GM21390 (cell line): Measurements from ENCODE around the gene HIPK2.

Source experiments
- ATAC-seq: cut with Tn5 transposase; IDR thresholded peaks from one replicate; pipeline ENCODE4 v1.9.1; 2021; ENCODE audit not compliant: unreplicated experiment

The HIPK2 gene

DNA sequence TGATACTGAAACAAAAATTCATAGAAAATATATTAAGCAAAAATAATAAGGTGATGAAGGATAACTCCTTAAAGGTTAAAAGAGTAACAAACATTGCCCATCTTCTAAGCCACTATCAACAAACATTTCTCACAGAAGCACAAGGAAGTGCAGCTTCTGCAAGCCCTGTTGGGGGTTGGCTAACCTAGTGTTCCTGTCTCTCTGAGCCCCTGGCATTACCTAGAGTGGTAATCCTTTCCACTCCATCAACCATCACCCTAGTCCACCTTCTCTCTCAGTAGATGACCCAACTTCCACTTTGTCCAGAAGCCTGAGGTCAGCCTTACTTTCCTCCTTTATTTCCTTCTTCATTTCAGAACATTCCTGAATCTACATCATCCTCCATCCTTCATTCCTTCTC, 59.7 kb downstream of the HIPK2 start:
- no peak for ATAC-seq

DNA sequence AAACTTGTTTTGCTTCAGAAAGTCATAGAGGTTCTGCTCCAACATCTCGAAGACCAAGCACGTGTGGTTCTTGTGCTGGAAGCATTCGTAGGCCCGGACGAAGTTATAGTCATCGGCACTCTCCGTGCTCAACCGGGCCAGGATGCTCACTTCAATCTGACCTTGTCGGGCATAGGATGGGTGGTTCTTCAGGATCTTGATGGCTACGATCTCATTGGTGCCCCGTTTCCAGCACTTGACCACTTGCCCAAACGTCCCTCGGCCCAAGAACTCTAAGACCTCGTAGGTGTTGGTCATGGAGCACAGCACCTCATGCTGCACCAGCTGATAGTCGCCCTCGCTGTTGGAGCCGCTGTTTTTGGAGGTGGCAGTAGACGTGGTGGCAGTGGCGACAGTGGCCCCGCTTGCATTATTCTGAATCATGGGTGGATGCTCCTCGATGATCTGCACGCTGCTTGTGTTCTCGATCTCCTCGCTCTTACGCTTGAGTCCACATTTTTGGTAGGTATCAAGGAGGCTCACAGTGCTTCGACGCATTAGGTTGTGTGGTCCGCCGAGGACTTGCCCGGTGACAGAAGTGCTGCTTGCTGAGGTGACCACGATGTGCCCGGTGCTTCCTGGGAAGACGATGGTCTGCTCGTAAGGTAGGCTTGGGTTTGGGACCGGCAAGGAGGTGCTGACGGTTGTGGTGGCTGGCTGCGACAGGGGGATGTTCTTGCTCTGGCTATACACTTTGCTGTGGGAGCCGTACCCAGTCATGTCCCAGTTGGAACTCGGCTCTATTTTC, 61.4 kb downstream of the HIPK2 start:
- no peak for ATAC-seq

DNA sequence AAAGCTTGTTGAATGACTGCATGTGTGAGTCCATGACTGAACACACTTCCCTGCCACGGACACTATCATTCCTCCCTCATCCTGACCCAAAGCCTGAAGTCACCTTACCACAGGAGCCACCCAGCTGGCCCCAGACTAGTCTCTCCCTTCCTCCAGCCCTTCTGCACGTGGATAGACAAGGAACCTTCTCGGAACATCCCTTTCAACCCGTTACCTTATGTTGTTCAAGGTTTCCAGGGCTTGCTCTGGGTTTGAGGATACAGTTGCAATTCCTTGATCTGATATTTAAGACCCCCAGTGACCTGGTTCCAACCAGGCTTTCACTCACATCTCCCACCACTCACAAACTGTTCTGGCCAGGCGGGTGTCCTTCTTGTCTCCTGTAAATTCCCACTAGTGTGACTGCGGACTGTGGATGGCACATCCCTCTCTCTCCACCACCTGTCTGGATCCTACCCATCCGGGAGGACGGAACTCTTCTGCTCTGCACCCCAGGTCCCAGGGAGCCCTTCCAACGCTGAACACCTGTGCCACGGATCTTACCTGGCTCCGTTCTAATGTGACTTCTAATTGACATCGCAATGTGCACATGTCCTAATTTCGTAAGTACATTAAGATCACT, 62.5 kb downstream of the HIPK2 start:
- ATAC-seq: no peak

DNA sequence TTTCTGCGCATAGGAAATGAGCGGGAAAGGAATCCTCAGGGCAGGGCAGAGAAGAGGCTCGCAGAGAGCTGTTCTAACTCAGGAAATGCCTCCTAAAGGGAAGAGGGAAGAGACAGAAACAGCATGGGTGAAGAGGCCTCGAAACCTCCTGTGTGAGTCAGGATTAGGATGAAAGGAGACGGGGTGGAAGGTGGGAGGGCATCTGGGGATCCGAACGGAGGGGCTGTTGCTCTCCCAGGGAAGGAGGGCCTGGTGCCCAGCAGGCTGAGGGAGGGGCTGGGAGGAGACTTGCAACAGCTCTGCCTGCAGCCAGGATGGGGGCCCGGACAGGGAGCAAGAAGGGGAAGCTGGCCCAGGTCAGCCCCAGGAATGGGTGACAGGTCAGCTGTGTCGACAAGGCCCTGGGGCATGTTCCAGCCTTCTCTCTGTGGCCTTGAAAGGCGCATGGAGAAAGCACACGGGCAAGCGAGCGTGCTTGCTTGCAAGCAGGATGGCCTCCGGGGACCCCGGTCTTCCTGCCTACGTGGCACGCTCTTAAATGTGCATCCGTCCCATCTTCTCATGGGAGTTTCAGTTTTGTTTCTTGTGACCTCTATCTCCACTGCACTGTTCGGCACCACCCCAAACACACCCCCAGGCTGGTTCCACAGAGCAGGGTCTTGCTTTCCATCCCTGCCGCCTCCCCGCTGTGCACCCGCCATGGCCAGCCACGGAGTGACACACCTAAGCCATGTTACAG, 63.5 kb downstream of the HIPK2 start:
- ATAC-seq: peak; percentile 99

DNA sequence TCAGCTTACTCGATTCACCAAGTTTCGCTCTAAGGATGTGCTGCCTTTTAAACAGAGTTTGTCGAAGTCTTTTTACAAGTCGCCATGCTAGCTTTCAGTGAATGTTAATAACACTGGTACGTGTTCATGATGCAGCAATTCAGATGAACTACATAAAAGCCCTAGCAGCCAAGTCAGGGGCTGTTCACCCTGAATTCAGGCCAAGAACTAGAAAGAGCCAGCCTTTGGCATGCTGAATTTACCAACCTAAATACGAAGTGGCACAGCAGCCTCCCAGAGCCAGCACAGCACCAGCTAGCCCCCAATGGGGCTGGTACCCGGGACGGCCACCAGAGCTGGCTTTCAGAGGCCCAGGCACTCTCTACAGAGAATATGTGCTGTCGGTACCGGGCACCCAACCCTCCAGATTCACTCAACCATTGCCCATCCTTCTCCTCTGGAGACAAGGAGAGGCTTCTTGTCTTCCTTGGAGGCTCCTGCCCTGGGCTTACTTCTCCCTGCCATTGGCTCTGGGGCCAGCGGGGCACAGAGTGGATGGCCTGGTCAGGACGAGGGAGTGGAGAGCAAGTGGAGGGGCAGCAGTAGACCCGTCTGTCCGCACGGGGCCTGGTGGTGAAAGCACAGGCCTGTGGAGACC, 64.2 kb downstream of the HIPK2 start:
- no peak for ATAC-seq

DNA sequence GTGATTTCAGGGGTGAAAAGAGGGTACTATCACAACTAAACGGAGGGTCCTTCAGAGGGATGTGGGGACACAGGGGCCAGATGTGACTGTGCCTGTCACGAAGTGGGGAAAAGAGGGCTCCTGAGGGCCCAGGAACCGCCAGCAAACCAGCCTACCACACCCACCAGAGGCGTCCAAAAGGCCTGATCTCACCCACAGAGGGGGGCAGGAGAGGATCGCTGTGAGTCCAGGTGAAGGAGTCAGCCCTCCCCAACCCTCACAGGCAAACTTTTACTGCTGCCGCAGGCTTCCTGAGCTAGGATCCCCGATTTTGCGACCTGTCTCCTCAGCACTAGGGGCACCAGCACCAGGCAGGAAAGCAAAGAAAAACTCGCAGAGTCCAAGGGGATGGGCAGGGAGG, 64.7 kb downstream of the HIPK2 start:
- ATAC-seq: no peak

DNA sequence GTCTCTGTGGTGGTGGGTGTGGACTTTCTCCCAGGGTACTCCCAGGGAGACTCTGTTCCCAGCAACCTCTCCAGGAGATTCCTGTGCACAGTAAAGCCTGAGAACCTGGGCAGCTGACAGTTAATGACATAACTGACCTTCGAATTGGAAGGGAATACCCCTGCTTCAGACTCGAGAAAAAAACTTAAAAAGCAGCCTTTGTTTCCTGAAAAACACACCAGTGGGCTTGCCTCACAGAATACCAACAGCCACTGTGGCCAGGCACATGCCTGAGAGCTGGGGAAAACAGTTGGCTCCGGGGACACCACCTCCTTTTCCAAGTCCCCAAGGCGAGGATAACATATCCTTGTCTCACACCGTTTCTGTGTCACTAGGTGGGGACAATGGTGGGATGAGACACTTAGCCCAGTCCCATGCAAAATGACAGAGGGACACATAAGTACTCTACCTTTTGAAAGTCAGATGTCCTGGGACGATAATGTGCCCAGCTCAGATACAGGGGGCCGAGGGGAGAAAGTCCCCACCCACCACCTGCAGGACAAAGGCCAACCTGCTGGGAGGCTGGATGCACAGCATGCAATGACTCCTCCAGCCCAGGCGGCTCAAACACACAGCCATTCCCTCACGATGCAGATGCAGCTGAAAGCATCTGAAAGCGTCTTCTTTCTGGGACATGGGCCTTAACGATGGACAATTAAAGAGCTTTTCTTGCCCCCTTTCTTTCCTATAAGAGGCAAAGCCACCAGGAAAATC, 65.6 kb downstream of the HIPK2 start:
- no peak for ATAC-seq

DNA sequence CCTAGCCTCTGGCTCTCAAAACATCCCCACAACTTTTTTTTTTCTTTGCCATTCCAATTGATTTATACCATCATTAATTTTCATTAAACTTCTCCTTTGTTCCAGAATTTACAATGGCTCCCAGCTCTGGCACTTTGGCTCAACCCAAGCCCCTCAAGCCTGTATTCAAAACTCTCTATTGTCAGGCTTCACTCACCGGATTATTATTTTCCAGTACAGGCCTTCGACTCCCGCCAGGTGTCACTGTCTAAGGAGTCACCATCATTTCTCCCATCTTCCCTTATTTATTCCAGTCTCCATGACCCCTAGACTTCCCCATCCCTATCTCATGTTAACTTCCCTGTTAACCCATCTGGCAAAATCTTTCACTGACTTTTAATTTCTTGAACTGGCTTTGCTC, 67.8 kb downstream of the HIPK2 start:
- no peak for ATAC-seq

DNA sequence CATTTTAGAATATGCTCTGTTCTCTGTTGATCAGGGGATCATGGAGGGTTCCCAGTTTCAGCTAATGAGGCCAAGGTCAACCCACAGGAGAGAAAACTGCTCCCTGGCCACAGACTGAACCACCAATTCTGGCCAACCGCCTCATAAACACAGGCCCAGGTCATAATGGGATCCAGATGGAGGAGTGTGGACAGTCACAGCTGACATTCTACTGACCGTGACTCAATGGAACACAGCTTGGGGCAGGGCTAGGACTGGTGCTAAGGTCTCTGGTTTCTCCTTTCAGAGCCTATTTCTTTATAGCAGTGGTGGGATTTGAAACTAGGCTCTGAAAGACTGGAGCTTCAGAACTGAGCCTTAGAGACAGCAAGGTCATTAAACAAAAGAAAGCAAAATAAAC, 68.3 kb downstream of the HIPK2 start:
- ATAC-seq: no peak

DNA sequence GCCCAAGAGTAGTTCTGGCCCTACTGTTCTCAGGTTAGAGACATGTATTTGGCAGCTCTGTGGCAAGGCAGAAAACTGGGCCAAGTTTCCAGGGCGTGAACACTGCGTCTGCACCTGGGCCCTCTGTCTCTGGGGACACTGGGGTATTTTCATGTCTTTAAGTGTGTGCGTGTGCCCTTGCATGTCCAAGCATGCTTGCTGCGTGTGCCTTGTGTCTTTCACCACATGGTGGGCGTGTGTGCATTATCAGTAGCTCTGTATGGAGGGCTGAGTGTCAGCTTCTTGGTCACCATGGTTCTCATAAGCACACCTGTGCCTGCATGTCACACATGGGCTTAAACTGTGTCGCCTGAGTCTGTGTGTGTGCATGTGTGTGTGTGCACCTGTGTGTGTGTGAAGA, 69.3 kb downstream of the HIPK2 start:
- peak; percentile 74 for ATAC-seq

DNA sequence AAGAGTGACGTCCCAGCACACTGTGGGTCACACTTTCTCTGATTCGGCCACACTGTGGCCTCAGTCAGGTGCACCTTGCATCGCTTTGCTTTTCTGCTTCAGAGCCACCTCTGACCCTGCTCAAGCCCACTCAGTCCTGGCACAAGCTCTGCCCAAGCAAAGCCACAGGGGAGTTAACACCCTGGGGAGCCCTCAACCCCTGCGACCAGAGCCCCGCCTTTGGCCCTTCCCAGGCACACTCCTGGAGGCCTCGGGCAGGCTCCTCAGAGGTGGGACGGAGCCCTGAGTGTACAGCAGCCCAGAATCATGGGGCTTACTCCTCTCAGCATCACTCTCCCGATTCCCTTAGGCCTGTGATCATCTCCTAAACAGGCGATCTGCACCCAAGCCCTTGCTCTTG, 71.0 kb downstream of the HIPK2 start:
- no peak for ATAC-seq

DNA sequence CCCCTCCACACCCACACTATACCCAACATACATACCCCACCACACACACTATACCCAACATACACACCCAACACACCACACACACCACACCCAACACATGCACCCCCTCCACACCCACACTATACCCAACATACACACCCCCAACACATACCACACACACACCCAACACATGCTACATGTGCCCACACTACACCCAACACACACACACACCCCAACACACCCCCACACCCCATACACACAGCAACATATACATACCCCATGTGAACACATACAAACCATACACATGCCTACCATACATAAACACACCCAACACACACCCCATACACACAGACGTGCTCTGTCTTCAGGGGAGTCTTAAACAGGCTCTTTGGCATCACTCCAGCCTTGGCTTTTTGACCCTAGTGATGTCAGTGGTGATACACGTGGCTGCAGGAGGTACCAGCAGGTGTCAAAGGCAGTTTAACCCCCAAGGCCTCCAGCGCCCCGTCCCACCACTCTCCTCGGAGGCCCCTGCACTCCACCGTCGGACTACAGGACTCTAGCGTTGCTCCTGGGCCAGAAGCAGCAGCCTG, 73.4 kb downstream of the HIPK2 start:
- no peak for ATAC-seq

DNA sequence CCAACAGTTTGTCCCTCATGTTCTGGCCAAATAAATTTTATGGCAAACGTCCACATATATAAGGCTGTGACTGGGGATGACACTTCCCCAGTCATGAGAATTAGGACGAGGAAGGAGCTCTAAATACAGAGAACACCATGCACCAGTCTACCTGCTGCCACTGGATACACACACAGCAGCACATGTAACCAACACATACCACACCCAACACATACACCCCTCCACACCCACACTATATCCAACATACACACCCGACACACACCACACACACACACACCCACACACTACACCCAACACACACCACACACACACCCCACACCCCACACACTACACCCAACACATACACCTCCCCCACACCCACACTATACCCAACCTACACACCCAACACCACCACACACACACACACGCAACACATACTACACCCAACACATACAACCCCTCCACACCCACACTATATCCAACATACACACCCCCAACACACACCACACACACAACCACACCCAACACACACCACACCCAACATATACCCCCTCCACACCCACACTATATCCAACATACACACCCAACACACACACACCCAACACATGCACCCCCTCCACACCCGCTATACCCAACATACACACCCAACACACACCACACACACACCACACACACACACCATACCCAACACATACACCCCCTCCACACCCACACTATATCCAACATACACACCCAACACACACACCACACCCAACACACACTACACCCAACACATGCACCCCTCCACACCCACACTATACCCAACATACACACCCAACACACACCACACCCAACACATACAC, 74.1 kb downstream of the HIPK2 start:
- ATAC-seq: no peak

DNA sequence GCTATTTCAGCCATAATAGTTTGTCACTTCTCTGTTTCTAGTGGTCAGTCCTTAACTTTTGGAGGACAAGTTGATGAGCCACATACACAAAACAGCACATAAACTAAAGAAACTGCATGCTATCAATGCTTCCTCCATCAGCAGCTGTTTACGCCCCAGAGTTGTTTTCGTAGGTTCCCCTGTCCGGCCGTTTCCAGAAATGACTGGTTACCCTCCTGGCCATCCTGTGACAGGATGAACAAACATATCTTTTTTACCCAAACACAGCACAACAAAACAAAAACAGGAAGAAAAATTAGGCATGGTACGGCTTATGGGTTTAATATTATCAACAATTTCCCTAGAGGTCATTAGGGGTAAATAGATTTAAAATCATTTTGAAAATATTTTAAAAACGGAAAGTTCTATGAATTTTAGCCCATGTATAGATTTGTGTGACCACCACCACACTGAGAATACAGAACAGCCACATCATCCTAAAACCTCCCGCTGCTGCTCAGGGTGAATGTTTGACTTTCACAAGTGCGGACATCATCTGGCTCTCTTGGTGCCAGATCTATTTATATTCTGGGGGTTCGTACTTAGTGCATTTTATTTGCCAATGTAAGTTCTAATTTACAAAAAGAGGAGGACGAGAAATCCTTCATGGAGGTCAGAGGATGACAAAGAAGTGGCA, 74.8 kb downstream of the HIPK2 start:
- peak; percentile 85 for ATAC-seq

DNA sequence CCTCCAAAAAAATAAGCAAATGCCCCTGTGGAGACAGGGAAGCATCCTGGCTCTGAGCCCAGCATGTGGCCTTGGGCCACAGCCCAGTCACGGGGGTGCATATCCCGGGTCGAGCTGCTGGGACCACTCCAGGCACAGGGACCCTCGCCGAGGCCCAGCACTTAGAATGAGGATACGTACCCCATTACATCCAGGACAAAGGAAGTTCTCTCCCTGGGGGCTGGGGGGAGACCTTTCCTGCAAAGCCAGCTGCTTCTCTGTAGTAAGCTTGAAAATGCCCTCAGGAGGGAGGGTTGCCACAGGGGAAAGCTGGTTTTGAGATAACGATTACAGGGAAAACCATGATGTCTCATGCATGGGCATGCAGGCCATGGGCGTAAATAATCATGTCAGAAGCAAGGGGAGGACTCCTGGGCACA, 75.5 kb downstream of the HIPK2 start:
- ATAC-seq: no peak

DNA sequence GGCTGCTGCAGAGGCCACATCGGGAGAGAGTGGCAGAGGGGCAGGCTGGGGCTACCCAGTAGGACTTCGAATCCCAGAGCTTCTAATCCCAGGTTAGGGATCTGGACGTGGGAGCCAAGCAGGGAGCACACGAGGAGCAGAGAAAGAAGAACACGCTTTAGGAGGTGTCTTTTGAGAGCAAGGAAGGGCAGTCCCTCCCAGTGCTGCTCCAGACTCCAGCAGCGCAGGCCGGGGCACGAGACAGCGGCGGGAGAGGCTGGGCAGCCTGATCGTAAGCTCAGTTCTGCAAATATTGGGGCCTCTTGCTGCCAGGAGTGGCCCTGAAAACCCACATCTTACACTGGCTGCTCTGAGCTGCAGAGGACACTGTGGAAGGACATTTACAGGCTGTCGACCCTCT, 75.9 kb downstream of the HIPK2 start:
- ATAC-seq: no peak

DNA sequence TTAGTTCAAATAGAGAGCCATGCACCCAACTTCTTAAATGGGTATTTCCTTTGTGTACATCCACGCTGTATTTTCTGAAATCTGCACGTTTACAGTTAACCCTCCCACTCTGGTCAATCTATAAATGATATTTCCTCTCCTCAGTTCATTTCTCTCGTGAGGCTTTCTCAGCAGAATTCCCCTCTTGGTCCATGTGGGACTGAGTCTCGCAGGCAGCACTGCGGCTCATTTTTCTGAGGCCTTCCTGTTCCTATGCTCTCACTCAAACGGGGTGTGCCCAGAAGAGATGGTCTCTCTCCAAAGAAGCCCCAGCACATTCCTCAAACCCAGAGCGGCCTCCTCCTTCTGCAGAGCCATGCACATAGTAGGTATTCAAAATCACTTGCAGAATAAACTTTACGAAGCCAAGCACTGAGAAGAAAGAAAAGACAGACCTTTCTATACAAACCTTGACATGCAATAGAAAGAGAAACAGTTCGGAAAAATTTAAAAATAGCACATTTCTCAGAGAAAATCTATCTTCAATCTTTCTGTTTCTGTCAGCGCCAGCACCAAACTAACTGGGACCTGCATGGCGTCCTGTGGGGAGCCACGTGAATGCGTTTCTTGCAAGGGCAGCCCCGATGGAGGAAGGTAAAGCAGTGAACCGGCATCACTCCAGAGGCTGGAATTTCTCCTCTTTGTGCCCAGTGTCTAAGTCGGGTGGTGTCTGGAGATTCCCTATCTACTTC, 77.1 kb downstream of the HIPK2 start:
- no peak for ATAC-seq
